ENCODE measurements around the gene SIVA1.
A peak's percentile ranks its signal among the peaks of the same experiment; 100 is the strongest.

GRCh38 chr14:104800771-104801519, 48.0 kb downstream of the SIVA1 start, which contains the start of gene ZBTB42:
- TF ChIP-seq CTCF (IDR thresholded peaks at IDR 0.05; ENCODE audit: low read depth, low read length, missing input control): no peak
- TF ChIP-seq JUND (IDR thresholded peaks at IDR 0.05): no peak
- no peak for TF ChIP-seq REST (IDR thresholded peaks at IDR 0.05)
- TF ChIP-seq MAX (IDR thresholded peaks at IDR 0.05): no peak
- TF ChIP-seq SP1 (IDR thresholded peaks at IDR 0.05): no peak
- TF ChIP-seq YY1 (IDR thresholded peaks at IDR 0.05): no peak
- no peak for TF ChIP-seq TAF1 (conservative IDR thresholded peaks at IDR 0.05)
- no peak for TF ChIP-seq HNF4G (IDR thresholded peaks at IDR 0.05)
- TF ChIP-seq ZBTB33 (IDR thresholded peaks at IDR 0.05): no peak
- TF ChIP-seq RAD21 (IDR thresholded peaks at IDR 0.05): no peak
- TF ChIP-seq GABPA (IDR thresholded peaks at IDR 0.05 in 1 of 2, conservative IDR thresholded peaks at IDR 0.05 in 1 of 2): no peak
- TF ChIP-seq FOXA2 (IDR thresholded peaks at IDR 0.05): peak; percentile 44
